GM21360 (cell line): ENCODE measurements around the gene ARHGAP19.

Source experiments
- ATAC-seq: cut with Tn5 transposase; IDR thresholded peaks from one replicate; pipeline ENCODE4 v1.9.1; 2021; ENCODE audit warnings: mild to moderate bottlenecking, moderate library complexity; ENCODE audit not compliant: unreplicated experiment

The ARHGAP19 gene

DNA sequence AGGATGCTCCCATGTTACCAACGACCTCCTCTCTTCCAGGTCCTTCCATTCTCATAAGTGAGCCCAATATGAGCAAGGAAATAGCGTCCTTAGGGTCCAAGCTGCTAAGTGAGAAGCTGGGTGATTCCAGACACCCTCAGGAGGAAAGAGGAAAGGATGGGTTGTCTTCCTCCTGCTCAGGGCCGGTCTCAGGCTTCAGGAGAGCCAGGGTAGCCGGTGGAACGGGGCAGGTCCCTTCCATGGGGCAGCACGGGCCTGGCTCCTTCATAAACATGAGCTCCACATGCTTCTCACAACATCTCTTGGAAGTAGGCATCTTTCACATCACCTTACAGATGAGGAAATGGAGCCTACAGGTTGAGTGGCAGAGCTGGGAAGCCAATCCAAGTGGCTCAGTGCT lies 119.4 kb downstream of the ARHGAP19 start:
- no peak for ATAC-seq
